Lung (tissue), 12 donors: Measurements from ENCODE around the gene DDX42. TPM values are rescaled to one million over a fixed set of nuclear protein-coding genes. Genes with fewer than 3 reads are reported as not detected.

ENCODE experiments used
- ATAC-seq: fragments of 200-7000 bp; cut with Tn5 transposase; one replicate; pipeline ENCODE4 v1.9.1; 2020; ENCODE audit warnings: moderate number of reproducible peaks; ENCODE audit not compliant: insufficient read depth, low FRiP score
- DNase-seq, 3 donors: peaks; one replicate each; pipeline ENCODE4 v3.0.0-alpha.2; 2013 to 2017
- H3K27ac ChIP-seq, 2 donors: one replicate each; pipeline ENCODE4 v1.5.1; 2013; ENCODE audit warnings: mild to moderate bottlenecking in 2 of 2, moderate library complexity in 2 of 2, control low read depth in 1 of 2, inconsistent platforms in 1 of 2, low read depth in 1 of 2, low read length in 1 of 2
- H3K27me3 ChIP-seq, 3 donors: one replicate each; pipeline ENCODE4 v1.5.1; 2013; ENCODE audit warnings: low read length in 2 of 3; ENCODE audit not compliant: control insufficient read depth in 3 of 3, insufficient read depth in 3 of 3
- H3K36me3 ChIP-seq, 4 donors: one replicate each; pipeline ENCODE4 v1.5.1; 2013; ENCODE audit warnings: low read length in 4 of 4, mild to moderate bottlenecking in 1 of 4, moderate library complexity in 1 of 4; ENCODE audit not compliant: control insufficient read depth in 4 of 4, insufficient read depth in 4 of 4
- H3K4me1 ChIP-seq, 5 donors: one replicate each; pipeline ENCODE4 v1.5.1; 2013; ENCODE audit warnings: low read length in 5 of 5, mild to moderate bottlenecking in 2 of 5, moderate library complexity in 1 of 5; ENCODE audit not compliant: control insufficient read depth in 5 of 5, insufficient read depth in 5 of 5
- H3K4me3 ChIP-seq: one replicate; pipeline ENCODE4 v1.5.1; 2013; ENCODE audit warnings: mild to moderate bottlenecking, control low read depth, moderate library complexity
- H3K9ac ChIP-seq, 2 donors: one replicate each; pipeline ENCODE4 v1.5.1; 2013; ENCODE audit warnings: low read length in 2 of 2, control low read depth in 1 of 2; ENCODE audit not compliant: insufficient read depth in 1 of 2
- H3K9me3 ChIP-seq, 4 donors: one replicate each; pipeline ENCODE4 v1.5.1; 2013; ENCODE audit warnings: low read length in 3 of 4, mild to moderate bottlenecking in 1 of 4, moderate library complexity in 1 of 4; ENCODE audit not compliant: control insufficient read depth in 4 of 4, insufficient read depth in 3 of 4
- CTCF ChIP-seq: IDR thresholded peaks from 2 replicates; pipeline ENCODE4 v1.5.1; 2012; ENCODE audit warnings: mild to moderate bottlenecking; ENCODE audit errors: control extremely low read depth, extremely low read depth
- WGBS, 2 donors: extraction: QIAGEN DNeasy Blood & Tissue Kit; methylation state at CpG; one replicate each; pipeline ENCODE4 v1.1.7; 2013; 5-methylcytosine and 5-hydroxymethylcytosine counted together
- polyA plus RNA-seq, 2 donors: library from polyadenylated mRNA; stranded (reverse); fragments of 200-250 nt; gene quantifications; one replicate each; pipeline ENCODE4 v1.2.1, GENCODE V29; 2013
- total RNA-seq, 2 donors: library from RNA; depleted of rRNA in 1 of 2; stranded (reverse); fragments of >200 nt in 1 of 2; gene quantifications; one replicate each; pipeline ENCODE4 v1.2.1, GENCODE V29; 2014 to 2021
- donor health status: control.
- donor health status: control.
- donor health status: Bipolar disorder and iron deficiency.
- donor health status: healthy.
- donor health status: DM: yes; HTN: yes; CAD: no.

The DDX42 gene
- total and polyA plus RNA-seq, 4 donors, result 47.8 to 153 (median 75.9) TPM

DNA sequence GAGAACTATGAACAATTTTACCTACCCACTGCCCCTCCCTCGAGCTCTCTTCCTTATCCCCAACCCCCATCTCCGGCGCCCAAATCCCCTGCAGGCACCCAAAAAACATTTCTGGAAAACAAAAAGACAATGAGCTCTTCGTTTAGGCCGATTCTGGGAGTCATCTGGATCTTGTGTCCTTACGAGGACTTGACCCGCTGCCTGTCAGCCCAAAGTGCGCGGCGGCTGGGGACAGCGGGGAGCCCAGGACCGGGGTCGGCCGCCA lies 32.9 kb upstream of the DDX42 start:
- peaks cover 2 to 7% (median 6%) of the 10 kb centered on the region in 4 donors for H3K36me3 ChIP-seq
- H3K27ac ChIP-seq, result peak overlapping the region; percentile 89 to 96
- ATAC-seq (no peak), DNase-seq (no peak)
- peak overlapping the region; percentile 51 to 86 for H3K9ac ChIP-seq
- no peaks in the 10 kb centered on the region for H3K9me3 ChIP-seq
- peaks cover 0 to 14% (median 4%) of the 10 kb centered on the region in 5 donors for H3K4me1 ChIP-seq
- 1% methylated on average over 14 of the region's 14 CpGs for WGBS, 2 donors
- H3K27me3 ChIP-seq, result no peaks in the 10 kb centered on the region
- no peak for TF ChIP-seq CTCF
- peak overlapping the region; percentile 66 for H3K4me3 ChIP-seq

GRCh38 chr17:63741408-63742173 lies 32.4 kb upstream of the DDX42 start, which contains the start of gene STRADA:
STRADA (minus strand) TSS chr17:63741799; CDS start chr17:63728369, 13,430 bp downstream.
- ATAC-seq (peak; percentile 97), DNase-seq (peak; percentile 97 to 99 (median 98))
- Histone ChIP-seq H3K27ac (peak within 1 kb of the TSS; percentile 89 to 96), H3K36me3 (peaks cover 4 to 10% (median 7%) of the 10 kb centered on the region in 4 donors), H3K27me3 (no peaks in the 10 kb centered on the region), H3K4me1 (peaks cover 0 to 14% (median 4%) of the 10 kb centered on the region in 5 donors), H3K9me3 (no peaks in the 10 kb centered on the region), H3K4me3 (peak within 1 kb of the TSS; percentile 66), H3K9ac (peak within 1 kb of the TSS; percentile 51 to 86)
- no peak for TF ChIP-seq CTCF
- WGBS, 2 donors, result 0% methylated on average over 52 to 61 of the region's 61 CpGs

DNA sequence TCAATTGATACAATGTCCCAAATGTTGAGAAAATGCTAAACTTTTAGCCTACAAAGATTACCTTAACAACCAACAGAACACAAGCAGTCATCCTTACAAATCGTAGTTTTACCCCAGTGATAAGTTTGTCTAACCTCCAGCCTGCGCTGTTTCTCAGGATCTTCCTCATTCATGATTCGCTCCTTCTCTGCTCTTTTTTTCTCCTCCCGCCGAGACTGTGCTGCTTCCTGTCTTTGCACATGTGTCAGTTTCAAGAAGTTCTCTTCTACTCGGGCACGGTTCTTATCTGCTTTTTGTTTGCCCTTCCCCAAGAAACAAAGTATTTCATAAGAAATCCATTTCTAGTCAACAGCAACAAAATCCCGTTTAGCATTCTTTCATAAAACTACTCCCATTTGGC lies 22.2 kb upstream of the DDX42 start:
- Histone ChIP-seq H3K27me3 (no peaks in the 10 kb centered on the region), H3K27ac (no peak overlapping the region), H3K9ac (no peak overlapping the region), H3K4me3 (no peak overlapping the region), H3K9me3 (no peaks in the 10 kb centered on the region), H3K36me3 (peaks cover 28 to 52% (median 38%) of the 10 kb centered on the region in 4 donors), H3K4me1 (no peaks in the 10 kb centered on the region)
- DNase-seq, result peak in 1 of 3 donors; percentile 13
- no peak for TF ChIP-seq CTCF
- WGBS, 2 donors, result 15 to 47% methylated on average over 8 of the region's 8 CpGs
- ATAC-seq, result no peak

DNA sequence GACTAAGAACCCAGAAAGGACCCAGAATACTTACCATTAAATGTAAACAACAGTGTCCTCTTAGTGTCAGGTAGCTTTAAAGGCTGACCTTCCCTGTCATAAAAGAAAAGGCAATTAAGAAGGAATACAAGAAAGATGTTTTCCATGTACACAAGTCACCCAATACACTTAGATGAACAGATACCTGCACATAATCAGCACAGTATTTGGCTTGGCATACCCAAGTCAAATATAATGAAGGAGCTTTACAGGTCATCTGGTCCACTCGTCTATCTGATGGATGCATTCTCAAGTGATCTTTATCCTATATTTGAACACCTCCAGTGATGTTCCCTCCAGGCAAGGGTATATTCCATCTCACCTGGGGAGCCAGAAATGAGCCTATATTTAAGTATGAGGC lies 21.3 kb upstream of the DDX42 start:
- no peak overlapping the region for H3K9ac ChIP-seq
- H3K4me3 ChIP-seq, result no peak overlapping the region
- H3K4me1 ChIP-seq, result no peaks in the 10 kb centered on the region
- no peaks in the 10 kb centered on the region for H3K9me3 ChIP-seq
- peaks cover 31 to 53% (median 39%) of the 10 kb centered on the region in 4 donors for H3K36me3 ChIP-seq
- no peak for ATAC-seq
- DNase-seq, result no peak
- 86 to 100% methylated on average over 1 of the region's 1 CpG for WGBS, 2 donors
- no peak overlapping the region for H3K27ac ChIP-seq
- no peaks in the 10 kb centered on the region for H3K27me3 ChIP-seq
- TF ChIP-seq CTCF, result no peak
